ENCODE data around the gene TBX1.

The TBX1 gene

DNA sequence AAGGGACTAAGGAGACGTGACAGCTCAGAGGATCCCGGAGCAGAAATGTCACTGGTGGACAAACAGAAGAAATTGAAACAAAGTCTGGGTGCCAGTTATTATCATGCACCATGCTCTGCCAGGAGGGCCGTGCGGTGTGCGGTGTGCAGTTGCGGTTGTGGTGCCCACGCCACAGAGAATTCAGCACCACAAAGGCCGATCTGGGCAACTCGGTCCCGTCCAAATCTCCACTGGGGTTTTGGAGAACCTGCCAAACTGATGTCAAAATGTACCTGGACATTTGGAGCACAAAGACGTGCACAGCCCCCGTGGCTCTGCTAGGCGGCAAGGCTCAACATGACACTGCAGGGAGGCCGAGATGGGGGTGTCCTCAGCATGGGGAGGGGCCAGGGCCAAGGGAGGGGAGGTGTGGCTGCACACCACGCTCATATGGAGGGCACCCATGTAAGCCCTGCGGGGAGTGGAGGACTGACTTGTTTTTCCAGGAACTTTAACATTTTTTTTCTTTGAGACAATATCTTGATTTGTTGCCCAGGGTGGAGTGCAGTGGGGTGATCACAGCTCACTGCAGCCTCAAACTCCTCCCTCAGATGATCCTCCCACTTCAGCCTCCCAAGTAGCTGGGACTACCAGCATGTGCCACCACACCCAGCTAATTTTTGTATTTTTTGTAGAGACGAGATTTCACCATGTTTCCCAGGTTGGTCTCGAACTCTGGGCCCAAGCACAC, 54.7 kb downstream of the TBX1 start:
- no peak for TF ChIP-seq CTCF (conservative IDR thresholded peaks at IDR 0.05)
- no peak for TF ChIP-seq ZFX (IDR thresholded peaks at IDR 0.05)
- H3K27ac ChIP-seq = no peak overlapping the region

DNA sequence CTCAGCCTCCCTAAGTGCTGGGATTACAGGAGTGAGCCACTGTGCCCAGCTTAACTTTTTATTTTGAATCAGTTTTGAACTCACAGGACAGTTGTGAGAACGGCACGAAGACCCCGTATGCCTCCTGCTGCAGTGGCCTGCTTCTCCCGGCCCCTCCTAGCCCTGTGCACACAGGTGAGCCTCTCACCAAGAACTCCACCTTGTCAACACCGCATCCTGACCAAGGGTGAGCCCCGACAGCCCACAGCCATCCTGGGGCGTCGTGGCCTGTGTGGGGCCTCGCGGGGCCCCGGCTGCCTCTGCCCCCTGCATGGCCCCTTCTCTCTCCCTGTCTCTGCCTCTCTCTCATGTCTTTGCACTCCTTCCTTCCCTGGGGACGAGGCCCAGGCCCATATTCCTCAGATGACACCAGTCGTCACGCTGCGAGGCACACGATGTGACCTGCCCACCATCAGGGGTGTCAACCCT, 55.3 kb downstream of the TBX1 start:
- TF ChIP-seq ZFX (IDR thresholded peaks at IDR 0.05) = no peak
- no peak overlapping the region for H3K27ac ChIP-seq

- TF ChIP-seq ZFX (IDR thresholded peaks at IDR 0.05) (no peak), CTCF (conservative IDR thresholded peaks at IDR 0.05) (no peak)
- H3K27ac ChIP-seq = no peak overlapping the region
Observed at GRCh38 chr22:19816372-19817119, 56.0 kb downstream of the TBX1 start.
